H9 (cell line): ENCODE data around the gene MS4A15. TPM values are rescaled to one million over a fixed set of nuclear protein-coding genes. Genes with fewer than 3 reads are reported as not detected.

Source experiments
- DNase-seq: peaks from one replicate; pipeline ENCODE4 v3.0.0-alpha.2; 2017
- H2AFZ ChIP-seq: one replicate; pipeline ENCODE4 v1.6.1; 2013; ENCODE audit warnings: mild to moderate bottlenecking, low read length, control low read depth, moderate library complexity
- H2AK5ac ChIP-seq: 2 replicates; pipeline ENCODE4 v1.6.1; 2013; ENCODE audit warnings: low read length, control low read depth, mixed read lengths; ENCODE audit not compliant: insufficient read length
- H2BK120ac ChIP-seq: one replicate; pipeline ENCODE4 v1.6.1; 2013; ENCODE audit warnings: low read depth, mild to moderate bottlenecking, low read length, control low read depth, inconsistent platforms; ENCODE audit not compliant: poor library complexity, severe bottlenecking
- H2BK12ac ChIP-seq: 2 replicates; pipeline ENCODE4 v1.6.1; 2013; ENCODE audit warnings: low read length, control low read depth, mixed read lengths, low read depth; ENCODE audit not compliant: insufficient read length
- H2BK15ac ChIP-seq: 2 replicates; pipeline ENCODE4 v1.6.1; 2013; ENCODE audit warnings: low read depth, low read length, control low read depth
- H2BK20ac ChIP-seq: one replicate; pipeline ENCODE4 v1.6.1; 2013; ENCODE audit warnings: low read depth, mild to moderate bottlenecking, low read length, control low read depth, inconsistent platforms; ENCODE audit not compliant: poor library complexity, severe bottlenecking
- H2BK5ac ChIP-seq: 2 replicates; pipeline ENCODE4 v1.6.1; 2013; ENCODE audit warnings: low read length, control low read depth, mixed read lengths; ENCODE audit not compliant: insufficient read length
- H3K14ac ChIP-seq: 2 replicates; pipeline ENCODE4 v1.6.1; 2013; ENCODE audit warnings: low read length, control low read depth; ENCODE audit not compliant: insufficient read depth
- H3K18ac ChIP-seq: 2 replicates; pipeline ENCODE4 v1.6.1; 2013; ENCODE audit warnings: low read depth, mild to moderate bottlenecking, mixed read lengths, low read length, control low read depth; ENCODE audit not compliant: insufficient read length
- H3K23ac ChIP-seq: 2 replicates; pipeline ENCODE4 v1.6.1; 2013; ENCODE audit warnings: low read length, control low read depth, mixed read lengths, low read depth; ENCODE audit not compliant: insufficient read length
- H3K23me2 ChIP-seq: 2 replicates; pipeline ENCODE4 v1.6.1; 2013; ENCODE audit warnings: low read depth, mild to moderate bottlenecking, mixed read lengths, low read length, control low read depth; ENCODE audit not compliant: insufficient read length, poor library complexity, severe bottlenecking
- H3K27ac ChIP-seq: 2 replicates; pipeline ENCODE4 v1.5.1; 2013; ENCODE audit warnings: low read length, control low read depth, mixed read lengths, low read depth; ENCODE audit not compliant: insufficient read length
- H3K27me3 ChIP-seq: 2 replicates; pipeline ENCODE4 v1.6.1; 2013; ENCODE audit warnings: low read length, control low read depth, inconsistent platforms; ENCODE audit not compliant: insufficient read depth
- H3K4ac ChIP-seq: 2 replicates; pipeline ENCODE4 v1.6.1; 2013; ENCODE audit warnings: low read depth, mild to moderate bottlenecking, control low read depth, inconsistent platforms, low read length, moderate library complexity
- H3K4me1 ChIP-seq: 2 replicates; pipeline ENCODE4 v1.6.1; 2013; ENCODE audit warnings: low read length, control low read depth, inconsistent platforms; ENCODE audit not compliant: insufficient read depth
- H3K4me2 ChIP-seq: 2 replicates; pipeline ENCODE4 v1.6.1; 2013; ENCODE audit warnings: low read length, control low read depth, mixed read lengths; ENCODE audit not compliant: insufficient read length, insufficient read depth
- H3K56ac ChIP-seq: 2 replicates; pipeline ENCODE4 v1.6.1; 2013; ENCODE audit warnings: low read depth, mild to moderate bottlenecking, mixed read lengths, low read length, control low read depth; ENCODE audit not compliant: insufficient read length
- H3K79me1 ChIP-seq: 2 replicates; pipeline ENCODE4 v1.6.1; 2013; ENCODE audit warnings: low read depth, mild to moderate bottlenecking, moderate library complexity, low read length, control low read depth, inconsistent platforms; ENCODE audit not compliant: insufficient read depth, poor library complexity, severe bottlenecking
- H3K79me2 ChIP-seq: 2 replicates; pipeline ENCODE4 v1.6.1; 2013; ENCODE audit warnings: low read length, control low read depth, inconsistent platforms; ENCODE audit not compliant: insufficient read depth
- H3K9ac ChIP-seq: 2 replicates; pipeline ENCODE4 v1.6.1; 2013; ENCODE audit warnings: low read length, control low read depth, mixed read lengths; ENCODE audit not compliant: insufficient read length; ENCODE audit errors: extremely low read depth
- H3K9me3 ChIP-seq: one replicate; pipeline ENCODE4 v1.6.1; 2013; ENCODE audit warnings: low read depth, low read length, inconsistent platforms; ENCODE audit not compliant: control insufficient read depth
- H3T11ph ChIP-seq: one replicate; pipeline ENCODE4 v1.6.1; 2013; ENCODE audit warnings: mild to moderate bottlenecking, low read length, control low read depth, inconsistent platforms
- H4K20me1 ChIP-seq: one replicate; pipeline ENCODE4 v1.6.1; 2013; ENCODE audit not compliant: control insufficient read depth, insufficient read length, insufficient read depth
- H4K5ac ChIP-seq: 2 replicates; pipeline ENCODE4 v1.6.1; 2013; ENCODE audit warnings: low read depth, mild to moderate bottlenecking, mixed read lengths, low read length, control low read depth; ENCODE audit not compliant: insufficient read length
- H4K8ac ChIP-seq: replicated peaks from 2 replicates; pipeline ENCODE4 v1.6.1; 2013; ENCODE audit warnings: low read length, control low read depth, mixed read lengths, low read depth; ENCODE audit not compliant: insufficient read length
- H4K91ac ChIP-seq: 2 replicates; pipeline ENCODE4 v1.6.1; 2013; ENCODE audit warnings: low read depth, mild to moderate bottlenecking, moderate library complexity, mixed read lengths, low read length, control low read depth; ENCODE audit not compliant: insufficient read length
- H3K27ac Mint-ChIP-seq, 3 experiments: 2 replicates in 2 of 3; 3 replicates in 1 of 3; pipeline ENCODE4 v1.8.0; 2020 to 2021; ENCODE audit warnings: mixed read lengths in 3 of 3, mild to moderate bottlenecking in 1 of 3, moderate library complexity in 1 of 3
- H3K27me3 Mint-ChIP-seq: 2 replicates; pipeline ENCODE4 v1.8.0; 2021; ENCODE audit warnings: low read depth, mild to moderate bottlenecking, moderate library complexity, mixed read lengths
- H3K36me3 Mint-ChIP-seq, 3 experiments: 2 replicates in 2 of 3; 3 replicates in 1 of 3; pipeline ENCODE4 v1.8.0; 2020 to 2021; ENCODE audit warnings: low read depth in 3 of 3, mixed read lengths in 3 of 3; ENCODE audit not compliant: insufficient read depth in 1 of 3
- H3K4me1 Mint-ChIP-seq, 2 experiments: 2 replicates each; pipeline ENCODE4 v1.8.0; 2020; ENCODE audit warnings: mixed read lengths in 2 of 2
- H3K4me3 Mint-ChIP-seq, 2 experiments: 2 replicates in 1 of 2; 3 replicates in 1 of 2; pipeline ENCODE4 v1.8.0; 2020 to 2021; ENCODE audit warnings: mild to moderate bottlenecking in 2 of 2, mixed read lengths in 2 of 2, moderate library complexity in 1 of 2
- H3K9me3 Mint-ChIP-seq, 2 experiments: 2 replicates in 1 of 2; 3 replicates in 1 of 2; pipeline ENCODE4 v1.8.0; 2020; ENCODE audit warnings: mild to moderate bottlenecking in 2 of 2, mixed read lengths in 2 of 2, moderate library complexity in 1 of 2
- WGBS: extraction: QIAGEN DNeasy Blood & Tissue Kit; methylation state at CpG from one replicate; pipeline ENCODE4 v1.1.7; 2013; ENCODE audit warnings: missing lambda C conversion rate, low lambda C conversion rate, mixed read lengths; ENCODE audit not compliant: insufficient read length; ENCODE audit errors: extremely low coverage; 5-methylcytosine and 5-hydroxymethylcytosine counted together
- total RNA-seq: library from RNA; stranded (reverse); gene quantifications from 2 replicates; pipeline ENCODE4 v1.2.1, GENCODE V29; 2021
- TF ChIP-seq, protein P1 (sequence below): fragments of 200-600 bp; sonication (generic); conservative IDR thresholded peaks from 3 replicates; pipeline ENCODE4 v1.8.0; 2021; ENCODE audit warnings: antibody characterized with exemption, mild to moderate bottlenecking

Gene MS4A15
- total RNA-seq, 1 experiment from 2014 or later, result 0.11 TPM

DNA sequence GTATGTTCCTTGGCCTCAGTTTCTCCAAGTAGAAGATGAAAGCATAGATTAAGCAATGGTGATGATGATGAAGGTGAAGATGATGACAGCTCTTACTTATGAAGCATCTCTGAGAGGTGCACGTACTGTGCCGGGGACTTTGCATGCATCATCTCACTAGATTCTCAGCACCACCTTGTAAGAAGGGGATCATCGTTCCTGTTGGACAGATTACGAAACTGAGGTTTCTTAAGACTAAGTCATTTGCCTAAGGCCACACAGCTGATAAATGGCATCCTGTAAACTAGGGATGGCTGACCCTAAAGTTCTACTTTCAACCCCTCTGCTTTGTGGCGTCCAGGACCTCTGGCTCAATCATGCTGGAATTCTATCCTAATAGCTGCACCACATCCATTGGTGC, 8.7 kb downstream of the MS4A15 start:
- Histone ChIP-seq H3T11ph (no peak overlapping the region), H3K79me1 (no peaks in the 10 kb centered on the region), H3K9me3 (no peaks in the 10 kb centered on the region), H4K8ac (no peak overlapping the region), H2BK15ac (no peak overlapping the region), H3K23ac (no peak overlapping the region), H3K18ac (no peak overlapping the region), H4K5ac (no peak overlapping the region), H2BK5ac (no peak overlapping the region), H3K9ac (no peak overlapping the region), H3K56ac (no peak overlapping the region), H2BK20ac (no peak overlapping the region), H3K4me1 (no peaks in the 10 kb centered on the region), H2BK120ac (no peak overlapping the region), H3K27me3 (no peaks in the 10 kb centered on the region), H4K91ac (no peak overlapping the region), H2BK12ac (no peak overlapping the region), H3K23me2 (no peaks in the 10 kb centered on the region), H2AK5ac (no peak overlapping the region), H3K4ac (no peak overlapping the region), H3K14ac (no peak overlapping the region), H3K27ac (no peak overlapping the region), H4K20me1 (no peaks in the 10 kb centered on the region), H2AFZ (no peak overlapping the region), H3K79me2 (no peaks in the 10 kb centered on the region), H3K4me2 (no peak overlapping the region)
- DNase-seq, result no peak
- Mint-ChIP-seq H3K27ac (no peak overlapping the region), H3K4me1 (peaks cover 10 to 19% of the 10 kb centered on the region in 2 experiments), H3K9me3 (peaks cover 3% of the 10 kb centered on the region in 2 experiments; a peak in 3 of 5 replicates), H3K4me3 (no peak overlapping the region), H3K27me3 (peaks cover 22% of the 10 kb centered on the region), H3K36me3 (peaks cover 0 to 5% (median 0%) of the 10 kb centered on the region in 3 experiments; a peak in 1 of 7 replicates)
- WGBS, result no CpG with 5 or more reads among the region's 5 CpGs
- TF ChIP-seq, protein P1, sequence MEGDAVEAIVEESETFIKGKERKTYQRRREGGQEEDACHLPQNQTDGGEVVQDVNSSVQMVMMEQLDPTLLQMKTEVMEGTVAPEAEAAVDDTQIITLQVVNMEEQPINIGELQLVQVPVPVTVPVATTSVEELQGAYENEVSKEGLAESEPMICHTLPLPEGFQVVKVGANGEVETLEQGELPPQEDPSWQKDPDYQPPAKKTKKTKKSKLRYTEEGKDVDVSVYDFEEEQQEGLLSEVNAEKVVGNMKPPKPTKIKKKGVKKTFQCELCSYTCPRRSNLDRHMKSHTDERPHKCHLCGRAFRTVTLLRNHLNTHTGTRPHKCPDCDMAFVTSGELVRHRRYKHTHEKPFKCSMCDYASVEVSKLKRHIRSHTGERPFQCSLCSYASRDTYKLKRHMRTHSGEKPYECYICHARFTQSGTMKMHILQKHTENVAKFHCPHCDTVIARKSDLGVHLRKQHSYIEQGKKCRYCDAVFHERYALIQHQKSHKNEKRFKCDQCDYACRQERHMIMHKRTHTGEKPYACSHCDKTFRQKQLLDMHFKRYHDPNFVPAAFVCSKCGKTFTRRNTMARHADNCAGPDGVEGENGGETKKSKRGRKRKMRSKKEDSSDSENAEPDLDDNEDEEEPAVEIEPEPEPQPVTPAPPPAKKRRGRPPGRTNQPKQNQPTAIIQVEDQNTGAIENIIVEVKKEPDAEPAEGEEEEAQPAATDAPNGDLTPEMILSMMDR, result no peak
